BLaER1 (cell line): ENCODE measurements around the gene AGAP3.

ENCODE experiments used
- H3K27ac ChIP-seq: shearing (Covaris generic); formaldehyde crosslinking; 2 replicates; pipeline ENCODE4 v1.8.1; 2022
- H3K27me3 ChIP-seq: shearing (Covaris generic); formaldehyde crosslinking; 2 replicates; pipeline ENCODE4 v1.8.1; 2022
- H3K36me3 ChIP-seq: shearing (Covaris generic); formaldehyde crosslinking; 2 replicates; pipeline ENCODE4 v1.8.1; 2022
- H3K4me1 ChIP-seq: shearing (Covaris generic); formaldehyde crosslinking; 2 replicates; pipeline ENCODE4 v1.8.1; 2022
- H3K4me2 ChIP-seq: shearing (Covaris generic); formaldehyde crosslinking; 2 replicates; pipeline ENCODE4 v1.8.1; 2022
- H3K4me3 ChIP-seq: shearing (Covaris generic); formaldehyde crosslinking; 2 replicates; pipeline ENCODE4 v1.8.1; 2022
- H3K9ac ChIP-seq: shearing (Covaris generic); formaldehyde crosslinking; 2 replicates; pipeline ENCODE4 v1.8.1; 2022
- H3K9me3 ChIP-seq: shearing (Covaris generic); formaldehyde crosslinking; 2 replicates; pipeline ENCODE4 v1.8.1; 2022
- H4K20me1 ChIP-seq: shearing (Covaris generic); formaldehyde crosslinking; 2 replicates; pipeline ENCODE4 v1.8.1; 2022
- Cebpa-rat ChIP-seq: shearing (Covaris generic); IDR thresholded peaks from 2 replicates; pipeline ENCODE4 v1.8.1; 2022

AGAP3 gene

DNA sequence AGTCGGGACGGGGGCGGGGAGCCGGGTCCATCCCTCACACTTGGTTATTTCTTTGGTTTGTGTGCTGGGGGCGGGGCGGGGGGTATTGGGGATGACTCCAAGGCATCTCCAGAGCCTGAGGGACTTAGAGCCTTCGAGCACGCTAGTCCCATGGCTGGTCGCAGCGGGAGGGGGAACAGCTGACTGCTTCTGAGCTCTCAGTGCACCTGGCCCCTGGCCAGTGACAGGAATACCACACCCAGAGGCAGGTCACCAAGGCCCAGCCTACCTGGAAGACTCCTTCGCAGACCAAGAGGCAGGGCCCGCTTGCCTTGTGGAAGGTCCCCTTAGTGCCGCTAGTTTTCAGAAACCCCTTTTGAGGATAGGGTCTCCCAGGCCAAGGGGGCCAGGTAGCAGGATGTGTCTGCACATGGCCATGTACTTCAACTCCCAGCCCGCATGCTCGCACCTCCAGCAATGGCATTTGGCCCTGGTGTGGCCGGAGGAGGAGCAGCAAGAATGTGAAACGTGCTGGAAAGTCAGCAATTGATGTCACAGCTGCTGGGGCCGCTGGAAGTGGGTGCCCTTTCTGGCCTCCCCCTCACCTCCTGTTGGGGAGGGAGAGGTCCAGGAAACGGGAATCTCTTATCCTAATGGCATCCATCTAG lies 40.3 kb downstream of the AGAP3 start:
- no peak overlapping the region for H3K4me2 ChIP-seq
- peaks cover 16% of the 10 kb centered on the region for H3K4me1 ChIP-seq
- no peak overlapping the region for H3K4me3 ChIP-seq
- H3K27me3 ChIP-seq: no peaks in the 10 kb centered on the region
- H3K36me3 ChIP-seq: peaks cover 91% of the 10 kb centered on the region
- no peak overlapping the region for H3K9ac ChIP-seq
- no peaks in the 10 kb centered on the region for H3K9me3 ChIP-seq
- no peak overlapping the region for H3K27ac ChIP-seq
- TF ChIP-seq Cebpa-rat: no peak
- peaks cover 80% of the 10 kb centered on the region for H4K20me1 ChIP-seq

DNA sequence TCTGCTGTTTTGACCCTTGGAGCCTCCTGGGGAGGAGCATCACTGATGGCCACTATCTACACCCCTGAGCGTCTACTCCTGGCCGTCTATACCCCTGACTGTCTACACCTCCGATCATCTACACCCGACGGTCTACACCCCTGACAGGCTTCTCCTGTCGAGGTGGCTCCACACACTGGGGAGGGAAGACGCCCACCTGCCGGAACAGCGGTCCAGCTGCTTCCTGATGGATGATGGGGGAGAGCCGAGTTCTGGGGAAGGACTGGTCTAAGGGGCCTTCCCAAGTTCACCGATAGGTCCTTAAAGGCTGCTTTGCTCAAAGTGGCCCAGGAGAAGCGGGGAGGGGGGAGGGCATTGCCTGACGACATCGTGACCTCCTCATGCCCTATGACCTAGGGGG lies 41.9 kb downstream of the AGAP3 start:
- Histone ChIP-seq H3K27me3 (no peaks in the 10 kb centered on the region), H4K20me1 (peaks cover 80% of the 10 kb centered on the region), H3K9me3 (no peaks in the 10 kb centered on the region), H3K4me3 (no peak overlapping the region), H3K4me1 (peaks cover 18% of the 10 kb centered on the region), H3K4me2 (no peak overlapping the region), H3K9ac (no peak overlapping the region), H3K27ac (no peak overlapping the region), H3K36me3 (peaks cover 91% of the 10 kb centered on the region)
- TF ChIP-seq Cebpa-rat: no peak

GRCh38 chr7:151128716-151129115 lies 42.4 kb downstream of the AGAP3 start:
- H4K20me1 ChIP-seq: peaks cover 75% of the 10 kb centered on the region
- no peaks in the 10 kb centered on the region for H3K9me3 ChIP-seq
- no peak overlapping the region for H3K4me3 ChIP-seq
- no peak overlapping the region for H3K4me2 ChIP-seq
- no peaks in the 10 kb centered on the region for H3K27me3 ChIP-seq
- peaks cover 90% of the 10 kb centered on the region for H3K36me3 ChIP-seq
- peaks cover 18% of the 10 kb centered on the region for H3K4me1 ChIP-seq
- no peak for TF ChIP-seq Cebpa-rat
- no peak overlapping the region for H3K27ac ChIP-seq
- H3K9ac ChIP-seq: no peak overlapping the region

DNA sequence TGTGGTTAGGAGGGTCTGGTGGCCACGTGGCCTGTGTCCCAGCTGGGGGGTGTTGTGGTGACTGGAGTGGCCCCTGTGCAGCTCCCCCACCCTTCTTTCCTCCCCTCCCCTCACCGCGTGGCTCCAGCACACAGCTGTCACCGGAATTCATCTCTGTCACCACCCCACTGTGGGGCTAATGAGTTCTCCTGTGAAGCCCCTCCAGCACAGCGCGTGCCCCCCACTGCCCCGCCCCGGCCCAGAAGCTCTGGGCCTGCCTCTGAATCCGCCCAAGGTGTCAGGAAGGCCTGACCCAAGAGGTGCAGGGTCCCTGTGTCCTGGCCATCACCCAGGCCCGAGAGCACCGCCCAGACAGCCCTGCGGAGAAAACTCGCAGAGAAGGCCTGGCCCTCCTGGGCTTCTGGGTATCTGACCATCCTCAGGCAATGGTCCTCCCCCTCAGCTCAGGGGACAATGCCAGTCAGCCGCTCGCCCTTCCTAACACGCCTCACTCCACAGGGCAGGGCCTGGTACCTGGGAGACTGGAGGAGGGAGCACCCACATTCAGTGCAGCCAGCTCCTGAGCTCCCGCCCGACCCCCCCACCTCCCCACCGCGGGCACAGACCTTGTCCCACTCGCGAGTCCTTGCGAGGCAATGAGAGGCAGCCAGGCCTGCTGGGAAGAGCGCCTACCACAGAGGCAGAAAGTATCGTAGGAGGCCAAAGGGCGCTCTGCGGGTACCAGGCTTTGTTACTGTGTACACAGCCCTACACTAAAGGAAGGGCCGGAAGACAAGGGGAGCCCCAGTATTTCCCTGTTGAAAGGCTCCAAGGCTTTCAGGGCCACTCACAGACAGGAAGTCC lies 43.1 kb downstream of the AGAP3 start:
- peaks cover 90% of the 10 kb centered on the region for H3K36me3 ChIP-seq
- no peak overlapping the region for H3K9ac ChIP-seq
- peak overlapping the region; percentile 44 for H3K4me2 ChIP-seq
- peaks cover 18% of the 10 kb centered on the region for H3K4me1 ChIP-seq
- H3K27me3 ChIP-seq: no peaks in the 10 kb centered on the region
- H3K27ac ChIP-seq: no peak overlapping the region
- TF ChIP-seq Cebpa-rat: no peak
- no peak overlapping the region for H3K4me3 ChIP-seq
- H3K9me3 ChIP-seq: no peaks in the 10 kb centered on the region
- H4K20me1 ChIP-seq: peaks cover 74% of the 10 kb centered on the region

DNA sequence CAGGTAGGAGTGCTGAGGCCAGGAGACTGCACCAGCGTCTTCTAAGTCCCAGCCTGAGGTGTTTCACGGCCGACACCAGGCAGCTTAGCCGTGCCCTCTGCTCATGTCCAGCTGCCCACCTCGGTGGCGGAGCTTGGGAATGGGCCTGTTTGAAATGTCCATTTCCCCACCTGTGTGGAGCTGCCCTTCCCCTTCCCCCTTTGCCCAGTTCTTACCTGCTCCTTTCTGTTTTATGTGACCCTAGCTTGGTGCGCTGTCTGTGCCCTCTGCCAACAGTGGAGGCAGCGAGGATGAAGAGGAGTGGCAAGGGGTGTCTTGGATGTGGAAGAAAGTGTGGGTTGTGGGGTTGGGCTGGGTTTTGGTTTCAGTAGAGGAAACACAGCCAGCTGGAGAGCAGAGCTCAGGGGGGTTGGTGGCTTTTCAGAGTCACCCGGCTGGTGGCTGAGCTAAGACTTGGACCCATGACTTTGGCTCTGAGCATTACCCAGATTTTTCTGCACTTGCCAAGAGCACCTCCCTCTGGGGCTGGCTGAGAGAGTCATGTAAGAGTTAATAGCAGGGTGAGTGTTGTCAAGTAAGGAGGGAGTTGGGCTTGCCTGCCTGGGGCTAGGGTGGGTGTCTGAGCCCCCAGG lies 43.8 kb downstream of the AGAP3 start:
- Histone ChIP-seq H3K36me3 (peaks cover 90% of the 10 kb centered on the region), H3K4me3 (no peak overlapping the region), H3K27ac (no peak overlapping the region), H3K9ac (no peak overlapping the region), H3K4me1 (peaks cover 18% of the 10 kb centered on the region), H3K4me2 (peak overlapping the region; percentile 44), H3K9me3 (no peaks in the 10 kb centered on the region), H3K27me3 (no peaks in the 10 kb centered on the region), H4K20me1 (peaks cover 67% of the 10 kb centered on the region)
- TF ChIP-seq Cebpa-rat: no peak

DNA sequence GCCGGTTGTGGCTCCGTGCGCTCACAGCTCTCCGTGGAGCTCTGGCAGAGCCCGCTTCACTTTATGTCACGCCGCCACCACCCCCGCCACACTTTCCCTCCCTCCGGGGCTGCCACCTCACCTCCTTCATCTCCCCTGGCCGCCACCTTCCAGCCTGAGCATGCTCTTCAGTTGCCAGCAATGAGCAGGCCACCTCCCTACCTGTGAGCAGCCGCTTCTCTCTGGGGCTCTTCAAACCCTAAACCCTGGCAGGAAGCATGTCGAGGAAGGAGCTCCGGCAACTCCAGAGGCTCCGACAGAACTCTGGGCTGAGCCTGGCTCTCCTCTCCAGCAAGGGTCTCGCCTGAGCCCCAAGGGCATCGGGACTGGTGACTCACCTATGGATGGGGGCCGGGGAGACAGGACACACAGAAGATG lies 44.5 kb downstream of the AGAP3 start:
- peaks cover 90% of the 10 kb centered on the region for H3K36me3 ChIP-seq

DNA sequence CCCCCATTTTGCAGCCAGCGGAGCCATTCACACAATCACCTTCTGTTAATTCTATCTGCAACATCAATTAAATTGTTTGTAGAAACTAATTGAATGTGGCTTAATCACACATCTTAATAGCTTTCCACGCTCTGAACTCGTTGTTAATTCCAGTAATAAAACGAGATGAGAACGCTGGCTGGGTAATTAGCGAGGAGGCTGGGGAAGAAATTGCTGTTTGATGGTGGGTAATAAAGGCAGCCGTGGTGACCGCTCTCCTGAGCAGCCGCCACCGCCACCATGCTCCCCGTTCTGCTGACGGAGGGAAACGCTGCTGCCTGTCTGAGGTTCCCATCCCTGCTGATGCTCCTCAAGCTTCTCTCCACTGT lies 44.9 kb downstream of the AGAP3 start:
- TF ChIP-seq Cebpa-rat: no peak
- no peak overlapping the region for H3K4me3 ChIP-seq
- no peak overlapping the region for H3K9ac ChIP-seq
- H3K4me2 ChIP-seq: no peak overlapping the region
- H3K27me3 ChIP-seq: no peaks in the 10 kb centered on the region
- H3K27ac ChIP-seq: no peak overlapping the region
- H3K36me3 ChIP-seq: peaks cover 92% of the 10 kb centered on the region
- H4K20me1 ChIP-seq: peaks cover 56% of the 10 kb centered on the region
- H3K4me1 ChIP-seq: peaks cover 18% of the 10 kb centered on the region
- H3K9me3 ChIP-seq: no peaks in the 10 kb centered on the region

More for the DNA sequence above, 44.5 kb downstream of the AGAP3 start:
- Histone ChIP-seq H3K4me3 (no peak overlapping the region), H3K9ac (no peak overlapping the region), H3K4me2 (no peak overlapping the region), H3K27me3 (no peaks in the 10 kb centered on the region), H3K4me1 (peaks cover 18% of the 10 kb centered on the region), H4K20me1 (peaks cover 60% of the 10 kb centered on the region), H3K27ac (no peak overlapping the region), H3K9me3 (no peaks in the 10 kb centered on the region)
- TF ChIP-seq Cebpa-rat: no peak

DNA sequence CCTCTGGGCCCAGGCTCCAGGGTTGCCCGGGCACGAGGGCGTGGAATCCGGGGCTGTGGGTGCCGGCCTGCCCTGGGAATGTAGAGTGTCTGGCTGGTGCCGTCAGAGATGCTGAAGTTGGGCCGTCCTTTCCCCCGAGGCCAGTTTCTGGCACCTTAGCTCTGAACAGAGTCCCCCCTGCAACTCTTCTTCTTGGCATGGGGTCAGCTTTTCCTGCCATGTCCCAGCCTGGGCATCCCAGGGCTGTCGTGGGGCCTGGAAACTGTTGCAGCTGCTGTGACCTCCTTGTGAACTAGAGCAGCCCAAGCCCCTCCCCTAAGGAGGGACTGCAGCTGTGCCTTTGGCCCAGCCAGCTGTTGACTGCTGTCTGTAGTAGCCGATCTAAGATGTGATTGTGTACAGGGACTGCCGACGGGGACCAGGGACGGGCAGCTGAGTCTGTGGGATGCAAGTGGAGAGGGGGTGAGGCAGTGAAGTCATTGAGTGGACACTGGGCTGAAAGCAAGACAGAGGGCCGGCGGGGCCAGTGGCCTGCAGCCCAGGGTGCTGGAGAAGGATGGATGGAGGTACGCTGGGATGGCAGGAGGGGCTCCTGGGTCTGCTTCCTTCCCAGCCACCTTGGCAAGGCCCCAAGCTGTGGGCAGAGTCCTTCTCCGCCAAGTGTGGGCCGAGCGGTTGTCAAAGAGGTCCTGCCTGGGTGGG lies 45.5 kb downstream of the AGAP3 start:
- TF ChIP-seq Cebpa-rat: no peak
- no peak overlapping the region for H3K4me3 ChIP-seq
- H3K4me1 ChIP-seq: peaks cover 18% of the 10 kb centered on the region
- no peak overlapping the region for H3K27ac ChIP-seq
- no peak overlapping the region for H3K4me2 ChIP-seq
- no peaks in the 10 kb centered on the region for H3K9me3 ChIP-seq
- H3K9ac ChIP-seq: no peak overlapping the region
- H4K20me1 ChIP-seq: peaks cover 53% of the 10 kb centered on the region
- no peaks in the 10 kb centered on the region for H3K27me3 ChIP-seq
- H3K36me3 ChIP-seq: peaks cover 95% of the 10 kb centered on the region

- Histone ChIP-seq H3K27me3 (no peaks in the 10 kb centered on the region), H3K9ac (no peak overlapping the region), H3K9me3 (no peaks in the 10 kb centered on the region), H3K27ac (no peak overlapping the region), H3K4me3 (no peak overlapping the region), H3K4me1 (peaks cover 18% of the 10 kb centered on the region), H3K36me3 (peaks cover 96% of the 10 kb centered on the region), H3K4me2 (no peak overlapping the region), H4K20me1 (peaks cover 53% of the 10 kb centered on the region)
- no peak for TF ChIP-seq Cebpa-rat
Measured at GRCh38 chr7:151132461-151133205, 46.4 kb downstream of the AGAP3 start.
